ENCODE results near the gene UTP15. TPM values are rescaled to one million over a fixed set of nuclear protein-coding genes. Genes with fewer than 3 reads are reported as not detected.

Gene UTP15
- total RNA-seq: 11.4 and 16.1 TPM in 2 replicates

GRCh38 chr5:73565139-73565968, at the start of gene UTP15, which contains the start of gene ANKRA2:
UTP15 (plus strand) TSS chr5:73565743; CDS start chr5:73567345, 1,602 bp downstream.
ANKRA2 (minus strand) TSS chr5:73565639; CDS start chr5:73562881, 2,758 bp downstream.

GRCh38 chr5:73625944-73626811, 60.6 kb downstream of the UTP15 start, which contains the start of gene ARHGEF28:
ARHGEF28 (plus strand) TSS chr5:73626196; CDS start chr5:73684852, 58,656 bp downstream.

Other genes with a start within 250 kb of the UTP15 start
- gene FOXD1, start 117.0 kb upstream of the UTP15 start, total RNA-seq: 0.79 and 6.2 TPM in 2 replicates
- gene BTF3, start 67.3 kb upstream of the UTP15 start, total RNA-seq: 261 and 292 TPM in 2 replicates
- gene ANKRA2, start 104 bp upstream of the UTP15 start, total RNA-seq: 18.7 and 23.6 TPM in 2 replicates
- gene ARHGEF28, start 60.5 kb downstream of the UTP15 start, total RNA-seq: 0.33 and 1.2 TPM in 2 replicates

All from placental epithelial cell (primary cell).